DMS 273 treated with DMSO at 0.1 percent for 48 hours (cell line): ENCODE results near the gene GGPS1.
"Not testable (repeated sequence)": the region's sequence is repeated elsewhere in the genome, so short reads cannot be mapped to it uniquely, and the experiment has no call there.

Experiments used
- DNase-seq: peaks from one replicate; lab custom pipeline; 2025; lab: John Stamatoyannopoulos, UW

The GGPS1 gene

GRCh38 chr1:235328271-235329138 lies at the start of gene GGPS1:
Gene GGPS1, plus strand, starts transcription at chr1:235328570. Its CDS starts 6,695 bp downstream, at chr1:235335265.
- peak; percentile 100 for DNase-seq

DNA sequence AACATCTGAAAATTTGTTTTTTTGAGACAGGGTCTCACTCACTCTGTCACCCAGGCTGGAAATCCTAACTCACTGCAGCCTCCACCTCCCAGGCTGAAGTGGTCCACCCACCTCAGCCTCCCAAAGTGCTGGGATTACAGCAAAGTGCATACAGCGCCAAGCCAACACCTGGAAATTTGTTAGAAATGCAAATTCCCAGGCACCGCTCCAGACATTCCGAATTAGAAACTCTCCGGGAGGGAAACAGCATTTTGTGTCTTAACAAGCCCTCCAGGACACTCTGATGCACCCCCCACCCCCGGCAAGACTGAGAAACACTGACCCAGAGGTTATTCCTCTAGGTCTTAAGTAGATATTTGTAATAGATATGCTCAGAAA lies 49.5 kb upstream of the GGPS1 start:
- DNase-seq = no peak

DNA sequence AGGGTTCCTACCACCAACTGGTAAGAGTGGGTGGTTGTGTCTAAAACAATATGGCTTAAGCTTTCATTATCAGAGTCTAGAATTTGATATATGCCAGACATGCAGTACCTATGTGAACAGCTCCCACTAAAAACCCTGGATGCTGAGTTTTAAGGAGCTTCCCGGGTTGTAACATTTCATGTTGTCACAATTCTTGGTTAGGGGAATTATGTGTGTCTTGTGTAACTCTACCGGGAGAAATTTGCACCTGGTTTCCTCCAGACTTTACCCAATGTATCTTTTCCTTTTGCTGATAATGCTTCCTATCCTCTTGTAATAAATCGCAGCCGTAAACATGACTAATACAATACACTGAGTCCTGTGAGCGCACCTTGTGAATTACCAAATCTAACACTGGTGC lies 48.7 kb upstream of the GGPS1 start:
- DNase-seq = no peak

DNA sequence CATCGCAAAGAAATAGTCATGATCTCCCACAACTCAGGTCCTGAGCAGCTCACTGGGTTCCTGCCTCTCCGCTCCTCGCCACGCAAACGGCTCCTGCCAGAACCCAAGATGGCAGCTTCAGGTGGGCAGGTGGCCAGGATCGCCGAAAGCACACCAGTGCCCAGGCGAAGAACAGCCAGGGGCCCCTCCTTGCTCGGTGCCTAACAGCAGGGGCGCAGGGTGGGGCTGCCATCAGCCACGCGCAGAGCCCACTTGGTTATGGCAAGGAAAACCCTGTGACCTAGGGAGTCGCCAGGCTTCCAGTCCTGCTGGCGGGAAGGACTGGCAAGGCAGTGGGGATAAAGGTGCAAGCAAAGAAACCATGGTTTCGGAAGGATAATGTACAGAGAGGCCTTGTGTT lies 47.9 kb upstream of the GGPS1 start:
- no peak for DNase-seq

DNA sequence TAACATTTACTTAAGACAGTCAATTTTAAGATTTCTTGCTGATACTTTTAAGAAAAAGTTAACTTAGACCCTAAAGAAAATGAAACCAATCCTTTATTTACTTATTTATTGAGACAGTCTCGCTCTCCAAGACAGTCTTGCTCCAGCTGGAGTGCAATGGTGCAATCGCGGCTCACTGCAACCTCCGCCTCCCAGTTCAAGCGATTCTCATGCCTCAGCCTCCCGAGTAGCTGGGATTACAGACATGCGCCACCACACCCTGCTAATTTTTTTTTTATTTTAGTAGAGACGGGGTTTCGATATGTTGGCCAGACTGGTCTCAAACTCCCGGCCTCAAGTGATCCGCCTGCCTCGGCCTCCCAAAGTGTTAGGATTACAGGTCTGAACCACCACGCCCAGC lies 44.7 kb upstream of the GGPS1 start:
- DNase-seq = not testable (repeated sequence)

GRCh38 chr1:235284231-235284769 lies 44.1 kb upstream of the GGPS1 start:
- no peak for DNase-seq

DNA sequence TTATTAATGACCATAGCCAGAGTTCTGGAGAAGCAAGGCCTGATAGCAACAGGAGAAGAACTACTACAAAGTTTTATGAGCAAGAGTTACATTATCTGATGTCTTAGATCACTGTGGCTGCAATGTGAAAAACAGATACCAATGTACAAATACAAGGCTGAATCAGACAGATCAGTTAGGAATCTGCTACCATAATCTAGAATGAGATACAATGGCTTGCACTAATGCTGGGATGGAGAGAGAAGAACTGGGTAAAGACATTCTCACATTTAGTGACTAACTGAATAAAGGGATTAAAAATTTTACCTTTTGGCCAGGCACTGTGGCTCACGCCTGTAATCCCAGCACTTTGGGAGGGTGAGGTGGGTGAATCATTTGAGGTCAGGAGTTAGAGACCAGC lies 41.7 kb upstream of the GGPS1 start:
- DNase-seq = no peak

- no peak for DNase-seq
Measured at GRCh38 chr1:235287208-235287882, 41.0 kb upstream of the GGPS1 start.

- no peak for DNase-seq
Measured at GRCh38 chr1:235289859-235290739, 38.3 kb upstream of the GGPS1 start.

- no peak for DNase-seq
Measured at GRCh38 chr1:235290740-235291502, 37.4 kb upstream of the GGPS1 start.

GRCh38 chr1:235291599-235292091 lies 36.7 kb upstream of the GGPS1 start:
- DNase-seq = no peak

GRCh38 chr1:235292790-235293189 lies 35.6 kb upstream of the GGPS1 start:
- no peak for DNase-seq

GRCh38 chr1:235293322-235293942 lies 34.9 kb upstream of the GGPS1 start:
- no peak for DNase-seq

DNA sequence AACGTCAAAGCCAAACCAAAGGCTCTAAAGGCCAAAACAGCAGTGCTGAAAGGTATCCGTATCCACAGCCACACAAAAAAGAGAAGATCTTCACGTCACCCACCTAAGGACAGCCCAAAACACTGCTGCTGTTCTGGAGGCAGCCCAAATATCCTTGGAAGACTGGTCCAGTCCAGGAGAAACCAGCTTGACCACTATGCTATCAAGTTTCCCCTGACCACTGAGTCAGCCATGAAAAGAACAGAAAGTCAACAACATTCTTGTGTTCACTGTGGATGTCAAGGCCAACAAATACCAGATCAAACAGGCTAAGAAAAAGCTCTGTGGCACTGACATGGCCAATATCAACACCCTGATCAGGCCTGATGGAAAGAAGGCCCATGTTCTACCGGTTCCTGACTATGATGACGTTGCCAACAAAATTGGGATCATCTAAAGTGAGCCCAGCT lies 32.4 kb upstream of the GGPS1 start:
- DNase-seq = no peak

GRCh38 chr1:235296729-235297128 lies 31.6 kb upstream of the GGPS1 start:
- DNase-seq = no peak

- no peak for DNase-seq
Measured at GRCh38 chr1:235297579-235297978, 30.8 kb upstream of the GGPS1 start.

GRCh38 chr1:235298758-235299157 lies 29.6 kb upstream of the GGPS1 start:
- DNase-seq = no peak

DNA sequence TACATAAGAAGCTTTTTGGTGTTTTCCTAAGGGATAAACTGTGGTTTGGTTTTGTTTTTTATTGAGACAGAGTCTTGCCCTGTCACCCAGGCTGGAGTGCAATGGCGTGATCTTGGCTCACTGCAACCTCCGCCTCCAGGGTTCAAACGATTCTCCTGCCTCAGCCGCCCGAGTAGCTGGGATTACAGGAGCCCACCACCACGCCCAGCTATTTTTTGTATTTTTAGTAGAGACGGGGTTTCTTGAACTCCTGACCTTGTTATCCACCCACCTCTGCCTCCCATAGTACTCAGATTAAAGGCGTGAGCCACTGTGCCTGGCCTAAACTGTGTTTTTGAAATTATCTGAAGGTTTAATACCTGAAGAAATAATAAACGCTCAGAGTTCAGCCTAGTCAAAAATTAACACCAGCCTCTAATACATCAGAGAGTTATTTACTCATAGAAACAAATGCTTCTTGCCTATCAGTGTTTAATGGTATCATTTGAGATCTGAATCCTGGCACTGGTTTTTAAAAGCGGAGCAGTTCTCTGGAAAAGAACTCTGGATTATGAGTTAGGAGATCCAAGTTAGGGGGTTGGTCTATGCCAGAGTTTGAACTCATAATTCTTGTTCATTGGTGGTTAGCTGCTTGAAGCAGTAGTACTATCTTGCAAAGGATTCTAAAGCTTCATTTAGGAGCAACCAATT lies 29.1 kb upstream of the GGPS1 start:
- DNase-seq = no peak

GRCh38 chr1:235302143-235302542 lies 26.2 kb upstream of the GGPS1 start:
- no peak for DNase-seq
